Testis (tissue), 3 donors: ENCODE measurements around the gene LY6G5C. TPM values are rescaled to one million over a fixed set of nuclear protein-coding genes. Genes with fewer than 3 reads are reported as not detected.

Experiments used
- DNase-seq: peaks from one replicate; pipeline ENCODE4 v3.0.0-alpha.2; 2019
- H3K27ac ChIP-seq, 2 donors: fragments of 200-600 bp; sonication (generic); one replicate each; pipeline ENCODE4 v1.5.1; 2019
- H3K27me3 ChIP-seq: fragments of 200-600 bp; sonication (generic); one replicate; pipeline ENCODE4 v1.5.1; 2019
- H3K36me3 ChIP-seq: fragments of 200-600 bp; sonication (generic); one replicate; pipeline ENCODE4 v1.5.1; 2017; ENCODE audit warnings: low read depth; ENCODE audit errors: missing control alignments
- H3K4me1 ChIP-seq: fragments of 200-600 bp; sonication (generic); one replicate; pipeline ENCODE4 v1.5.1; 2019
- H3K4me3 ChIP-seq, 2 donors: fragments of 200-600 bp; sonication (generic); one replicate each; pipeline ENCODE4 v1.5.1; 2017 to 2019
- H3K9me3 ChIP-seq: fragments of 200-600 bp; sonication (generic); one replicate; pipeline ENCODE4 v1.5.1; 2017
- POLR2A ChIP-seq: fragments of 450-650 bp; IDR thresholded peaks from one replicate; pipeline ENCODE4 v1.6.1; 2017; ENCODE audit warnings: antibody characterized with exemption, mild to moderate bottlenecking, moderate library complexity
- WGBS, 2 donors: methylation state at CpG; one replicate each; pipeline ENCODE4 v1.1.5; 2018; 5-methylcytosine and 5-hydroxymethylcytosine counted together
- intact Hi-C: fragments of 100-400 bp; cut with DNase I; formaldehyde crosslinking; loops from one replicate; pipeline ENCODE4 v1.15.1; 2023; ENCODE audit warnings: low total_unique reads
- polyA plus RNA-seq: library from polyadenylated mRNA; stranded (reverse); fragments of 350-450 nt; fragmentation: Illumina TruSeq; extraction: RNeasy Lipid Tissue Mini Kit (QIAGEN cat#74804); gene quantifications from one replicate; pipeline ENCODE4 v1.2.3, GENCODE V29; 2014; ENCODE audit warnings: low read depth, low replicate concordance; ENCODE audit not compliant: insufficient read depth
- total RNA-seq, 2 donors: library from RNA; depleted of rRNA; stranded (reverse); fragments of >200 nt; gene quantifications; one replicate each; pipeline ENCODE4 v1.2.3, GENCODE V29; 2016
- TF ChIP-seq, protein P1 (sequence below), 3 experiments: fragments of 450-650 bp in 2 of 3; fragments of 200-600 bp in 1 of 3; sonication (generic) in 1 of 3; IDR thresholded peaks; one replicate each; pipeline ENCODE4 v1.5.1; 2016 to 2019; ENCODE audit warnings: antibody characterized with exemption in 3 of 3, mild to moderate bottlenecking in 2 of 3, moderate library complexity in 1 of 3

Gene LY6G5C
- total and polyA plus RNA-seq, 3 donors from 2014 or later, result 8.7 to 18.3 (median 14.0) TPM

DNA sequence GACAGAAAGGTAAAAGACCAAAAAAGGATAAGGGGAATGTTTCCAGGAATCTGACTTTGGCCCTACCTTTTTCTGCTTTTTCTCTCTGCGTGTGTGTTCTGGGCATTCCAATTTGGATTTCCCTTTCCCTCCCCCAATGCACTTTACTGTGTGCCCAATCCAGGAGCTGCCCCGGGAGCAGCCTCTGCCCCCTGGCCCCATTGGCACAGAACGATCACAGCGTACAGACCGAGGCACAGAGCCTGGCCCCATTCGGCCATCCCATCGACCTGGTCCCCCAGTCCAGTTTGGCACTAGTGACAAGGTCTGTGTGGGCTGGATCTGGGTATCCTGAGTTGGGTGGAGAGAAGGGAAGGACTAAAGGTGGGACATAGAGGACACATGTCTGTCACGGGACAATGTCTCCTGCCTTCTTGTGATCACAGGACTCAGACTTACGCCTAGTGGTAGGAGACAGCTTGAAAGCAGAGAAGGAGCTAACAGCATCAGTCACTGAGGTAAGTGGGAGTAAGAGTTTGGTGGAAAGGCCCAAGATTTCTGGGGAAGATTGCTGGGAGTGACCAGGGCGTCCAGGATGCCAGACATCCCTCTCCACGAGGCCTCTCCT, 45.8 kb downstream of the LY6G5C start:
- no peak for DNase-seq
- intact Hi-C loops, result no loop called here
- peaks cover 4% of the 10 kb centered on the region for H3K4me1 ChIP-seq
- no peak overlapping the region for H3K4me3 ChIP-seq
- no peaks in the 10 kb centered on the region for H3K9me3 ChIP-seq
- H3K27ac ChIP-seq, result no peak overlapping the region
- TF ChIP-seq, protein P1, sequence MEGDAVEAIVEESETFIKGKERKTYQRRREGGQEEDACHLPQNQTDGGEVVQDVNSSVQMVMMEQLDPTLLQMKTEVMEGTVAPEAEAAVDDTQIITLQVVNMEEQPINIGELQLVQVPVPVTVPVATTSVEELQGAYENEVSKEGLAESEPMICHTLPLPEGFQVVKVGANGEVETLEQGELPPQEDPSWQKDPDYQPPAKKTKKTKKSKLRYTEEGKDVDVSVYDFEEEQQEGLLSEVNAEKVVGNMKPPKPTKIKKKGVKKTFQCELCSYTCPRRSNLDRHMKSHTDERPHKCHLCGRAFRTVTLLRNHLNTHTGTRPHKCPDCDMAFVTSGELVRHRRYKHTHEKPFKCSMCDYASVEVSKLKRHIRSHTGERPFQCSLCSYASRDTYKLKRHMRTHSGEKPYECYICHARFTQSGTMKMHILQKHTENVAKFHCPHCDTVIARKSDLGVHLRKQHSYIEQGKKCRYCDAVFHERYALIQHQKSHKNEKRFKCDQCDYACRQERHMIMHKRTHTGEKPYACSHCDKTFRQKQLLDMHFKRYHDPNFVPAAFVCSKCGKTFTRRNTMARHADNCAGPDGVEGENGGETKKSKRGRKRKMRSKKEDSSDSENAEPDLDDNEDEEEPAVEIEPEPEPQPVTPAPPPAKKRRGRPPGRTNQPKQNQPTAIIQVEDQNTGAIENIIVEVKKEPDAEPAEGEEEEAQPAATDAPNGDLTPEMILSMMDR (IDR thresholded peaks at IDR 0.05), result no peak
- no peaks in the 10 kb centered on the region for H3K27me3 ChIP-seq
- H3K36me3 ChIP-seq, result no peaks in the 10 kb centered on the region
- WGBS, 2 donors, result 71 to 76% methylated on average over 11 of the region's 11 CpGs

DNA sequence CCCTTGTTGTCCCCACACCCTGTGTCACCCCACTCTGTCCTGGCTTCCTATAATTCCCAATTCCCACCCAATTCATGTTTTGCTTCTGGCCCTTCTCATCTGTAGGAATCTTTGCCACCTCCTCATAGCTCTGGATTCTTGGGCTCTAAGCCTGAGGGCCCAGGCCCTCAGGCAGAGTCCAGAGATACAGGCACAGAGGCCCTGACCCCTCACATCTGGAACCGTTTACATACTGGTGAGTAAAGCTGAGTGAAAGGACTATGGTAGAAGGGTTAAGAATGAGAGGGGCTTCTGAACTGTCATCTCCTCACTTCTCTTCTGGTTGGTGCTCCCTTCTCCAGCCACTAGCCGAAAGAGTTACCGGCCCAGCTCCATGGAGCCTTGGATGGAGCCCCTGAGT, 46.7 kb downstream of the LY6G5C start:
- WGBS, 2 donors, result 77 to 85% methylated on average over 3 of the region's 3 CpGs
- Histone ChIP-seq H3K27ac (no peak overlapping the region), H3K27me3 (no peaks in the 10 kb centered on the region), H3K36me3 (peaks cover 3% of the 10 kb centered on the region), H3K9me3 (no peaks in the 10 kb centered on the region), H3K4me3 (no peak overlapping the region), H3K4me1 (peaks cover 4% of the 10 kb centered on the region)
- intact Hi-C loops, result no loop called here
- TF ChIP-seq POLR2A, result no peak
- TF ChIP-seq, protein P1 (IDR thresholded peaks at IDR 0.05), result no peak
- no peak for DNase-seq

DNA sequence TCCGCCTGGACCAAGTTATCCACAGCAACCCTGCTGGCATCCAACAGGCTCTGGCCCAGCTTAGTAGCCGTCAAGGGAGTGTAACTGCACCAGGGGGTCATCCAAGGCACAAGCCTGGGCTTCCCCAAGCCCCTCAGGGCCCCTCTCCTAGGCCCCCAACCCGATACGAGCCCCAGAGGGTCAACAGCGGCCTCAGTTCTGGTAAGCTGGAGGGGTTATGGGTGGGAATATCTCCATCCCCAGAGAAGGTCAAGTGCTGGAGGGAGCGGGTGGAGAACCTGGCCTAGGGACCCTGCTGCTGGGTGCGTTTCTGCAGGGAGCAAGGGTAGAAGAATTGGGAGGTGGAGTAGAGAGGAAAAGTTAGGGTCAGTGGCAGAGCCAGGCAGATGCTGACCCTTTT, 47.4 kb downstream of the LY6G5C start:
- WGBS, 2 donors, result 84 to 85% methylated on average over 7 of the region's 7 CpGs
- Histone ChIP-seq H3K4me3 (no peak overlapping the region), H3K4me1 (peaks cover 4% of the 10 kb centered on the region), H3K27me3 (no peaks in the 10 kb centered on the region), H3K9me3 (no peaks in the 10 kb centered on the region), H3K27ac (no peak overlapping the region), H3K36me3 (peaks cover 3% of the 10 kb centered on the region)
- no peak for DNase-seq
- TF ChIP-seq, protein P1 (IDR thresholded peaks at IDR 0.05), result no peak
- no peak for TF ChIP-seq POLR2A
- intact Hi-C loops, result no loop called here

DNA sequence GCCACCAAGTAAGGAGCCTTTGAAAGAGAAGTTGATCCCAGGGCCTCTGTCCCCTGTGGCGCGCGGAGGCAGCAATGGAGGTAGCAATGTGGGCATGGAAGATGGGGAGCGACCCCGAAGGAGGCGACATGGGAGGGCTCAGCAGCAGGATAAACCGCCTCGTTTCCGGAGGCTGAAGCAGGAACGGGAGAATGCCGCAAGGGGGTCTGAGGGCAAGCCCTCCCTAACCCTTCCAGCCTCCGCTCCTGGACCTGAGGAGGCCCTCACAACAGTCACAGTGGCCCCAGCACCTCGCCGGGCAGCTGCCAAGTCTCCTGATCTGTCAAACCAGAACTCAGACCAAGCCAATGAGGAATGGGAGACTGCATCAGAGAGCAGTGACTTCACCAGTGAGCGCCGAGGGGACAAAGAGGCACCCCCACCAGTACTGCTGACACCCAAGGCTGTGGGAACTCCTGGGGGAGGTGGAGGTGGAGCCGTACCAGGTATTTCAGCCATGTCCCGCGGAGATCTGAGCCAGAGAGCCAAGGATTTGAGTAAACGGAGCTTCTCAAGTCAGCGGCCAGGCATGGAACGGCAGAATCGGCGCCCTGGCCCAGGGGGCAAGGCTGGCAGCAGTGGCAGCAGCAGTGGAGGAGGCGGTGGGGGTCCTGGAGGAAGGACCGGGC, 48.5 kb downstream of the LY6G5C start:
- intact Hi-C loops, result no loop called here
- Histone ChIP-seq H3K27ac (peak overlapping the region in 1 of 2 donors; percentile 25), H3K4me1 (peaks cover 4% of the 10 kb centered on the region), H3K9me3 (no peaks in the 10 kb centered on the region), H3K4me3 (no peak overlapping the region), H3K27me3 (no peaks in the 10 kb centered on the region), H3K36me3 (peaks cover 3% of the 10 kb centered on the region)
- WGBS, 2 donors, result 82 to 91% methylated on average over 19 to 26 of the region's 26 CpGs
- TF ChIP-seq, protein P1 (IDR thresholded peaks at IDR 0.05), result no peak
- TF ChIP-seq POLR2A, result no peak
- DNase-seq, result no peak
